Left renal pelvis (tissue), 4 donors: ENCODE results near the gene ZNF519. TPM values are rescaled to one million over a fixed set of nuclear protein-coding genes. Genes with fewer than 3 reads are reported as not detected.
"Not testable (repeated sequence)": the region's sequence is repeated elsewhere in the genome, so short reads cannot be mapped to it uniquely, and the experiment has no call there.

Experiments
- DNase-seq, 4 donors: peaks; one replicate each; pipeline ENCODE4 v3.0.0-alpha.2; 2013; ENCODE audit warnings: low read depth in 4 of 4, low spot score in 3 of 4
- polyA plus RNA-seq, 4 donors: library from polyadenylated mRNA; unstranded; fragments of 120-200 nt; gene quantifications; one replicate each; pipeline ENCODE4 v1.2.1, GENCODE V29; 2013; ENCODE audit not compliant: insufficient read length in 4 of 4

The ZNF519 gene
- 10 to 100 TPM; 10.4 to 15.9 (median 13.5) TPM for polyA plus RNA-seq

DNA sequence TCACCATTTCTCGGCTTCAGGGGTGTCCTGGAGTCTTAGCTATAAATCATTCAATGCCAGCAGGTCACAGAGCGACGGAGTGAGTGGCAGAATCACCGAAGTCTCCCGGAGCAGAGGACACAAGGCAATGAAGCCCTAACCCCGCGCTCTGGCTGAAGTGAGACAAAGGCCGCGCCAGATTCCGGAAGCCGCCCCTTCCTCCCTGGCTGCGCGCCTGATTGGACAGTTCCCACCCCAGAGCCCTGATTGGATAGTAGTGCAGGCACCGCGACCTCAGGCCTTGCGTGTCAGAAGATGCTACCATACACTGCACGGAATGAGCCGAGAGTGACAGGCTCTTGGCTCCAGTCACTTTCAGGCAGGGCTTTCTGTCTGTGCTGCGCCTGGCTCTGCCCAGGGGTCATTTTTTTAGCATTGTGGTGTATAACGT, at the start of gene ZNF519:
TSS of gene ZNF519 (minus strand) at position 165 of the 430 bp plus-strand sequence. CDS start at position 7, 158 bp downstream.
- peak; percentile 75 to 85 (median 80) for DNase-seq

DNA sequence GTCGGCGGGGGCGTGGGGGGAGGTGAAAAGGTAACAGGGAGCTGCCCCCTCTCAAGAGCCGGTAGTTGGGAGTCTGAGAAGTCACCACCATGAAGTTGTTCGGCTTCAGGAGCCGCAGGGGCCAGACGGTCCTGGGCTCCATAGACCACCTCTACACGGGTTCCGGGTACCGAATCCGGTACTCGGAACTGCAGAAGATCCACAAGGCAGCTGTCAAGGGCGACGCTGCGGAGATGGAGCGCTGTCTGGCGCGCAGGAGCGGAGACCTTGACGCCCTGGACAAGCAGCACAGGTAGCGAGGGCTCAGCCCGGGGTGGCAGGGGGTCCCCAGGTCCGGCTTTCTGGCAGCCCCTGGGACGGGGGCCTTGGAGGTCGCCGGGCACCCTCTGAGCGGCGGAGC, 47.1 kb upstream of the ZNF519 start:
- no peak for DNase-seq

GRCh38 chr18:14178321-14179196, 46.3 kb upstream of the ZNF519 start:
- peak; percentile 8 to 47 (median 38) for DNase-seq

DNA sequence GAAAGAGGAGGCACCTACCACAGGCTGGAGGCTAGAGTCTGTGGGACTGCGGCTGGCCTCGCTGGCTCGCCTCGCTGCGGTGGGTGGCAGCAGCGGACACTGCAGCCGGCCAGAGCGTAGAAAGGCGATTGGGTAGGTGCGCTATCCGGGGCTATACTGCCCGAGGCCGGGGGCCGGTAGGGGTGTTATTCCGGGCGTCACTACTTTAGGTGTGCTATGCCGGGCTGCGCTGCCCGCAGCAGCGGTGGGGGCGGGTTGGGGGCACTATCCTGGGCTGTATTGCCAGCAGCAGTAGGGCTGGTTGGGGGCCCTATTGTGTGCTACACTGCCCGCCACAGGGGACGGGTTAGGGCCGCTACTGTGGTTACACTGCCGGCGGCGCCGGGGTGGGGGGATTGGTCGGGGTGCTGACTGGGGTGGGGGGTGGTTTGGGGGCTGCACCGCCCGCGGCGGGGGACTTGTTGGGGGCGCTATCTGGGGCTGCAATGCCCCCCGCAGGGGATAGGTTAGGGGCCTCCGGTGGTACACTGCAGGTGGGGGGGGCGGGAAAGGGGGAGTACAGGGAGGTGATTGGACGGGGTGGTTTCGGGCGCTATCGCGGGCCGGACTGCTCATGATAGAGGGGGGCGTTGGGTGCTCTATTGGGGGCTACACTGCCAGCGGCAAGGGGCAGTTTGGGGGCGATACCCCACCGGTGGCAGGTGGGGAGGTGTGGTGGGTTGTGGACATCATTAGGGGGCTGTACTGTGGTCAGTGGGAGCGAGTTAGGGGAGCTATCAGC, 45.5 kb upstream of the ZNF519 start:
- not testable (repeated sequence) for DNase-seq

- DNase-seq: not testable (repeated sequence)
These were observed 43.2 kb upstream of the ZNF519 start for GRCh38 chr18:14175404-14175803.

- DNase-seq: no peak
These were observed 42.5 kb upstream of the ZNF519 start for GRCh38 chr18:14174706-14175085.

DNA sequence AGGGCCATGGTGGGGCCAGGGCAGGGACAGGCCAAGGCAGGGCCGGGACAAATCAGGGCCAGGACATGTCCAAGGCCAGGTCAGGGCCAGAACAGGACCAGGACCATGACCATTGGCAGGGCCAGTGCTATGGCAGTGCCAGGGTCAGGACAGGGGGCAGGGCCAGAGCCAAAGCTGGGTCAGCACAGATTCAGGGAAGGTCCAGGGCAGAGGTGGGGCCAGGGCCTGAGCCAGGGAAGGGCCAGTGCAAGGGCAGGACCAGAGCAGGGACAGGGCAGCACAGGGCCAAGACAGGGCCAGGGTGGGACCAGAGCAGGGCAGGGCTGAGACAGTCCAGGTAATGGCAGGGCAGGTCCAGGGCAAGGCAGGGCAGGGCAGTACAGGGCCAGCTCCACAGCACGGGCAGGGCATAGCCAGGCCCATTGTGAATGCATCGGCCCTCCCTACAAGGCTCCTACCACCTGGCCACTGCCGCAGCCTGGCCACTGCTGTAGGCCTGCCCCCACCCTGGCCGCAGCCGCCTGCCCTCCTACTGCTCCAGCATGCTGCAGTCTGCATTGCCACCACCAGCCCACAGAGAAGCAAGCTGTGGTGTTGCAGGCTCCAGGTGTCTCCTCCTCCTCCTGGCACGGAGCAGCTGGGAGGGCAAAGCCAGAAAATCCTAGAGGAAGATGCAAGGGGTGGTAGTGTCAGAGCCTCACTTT, 41.9 kb upstream of the ZNF519 start:
- not testable (repeated sequence) for DNase-seq

- not testable (repeated sequence) for DNase-seq
These were observed 41.1 kb upstream of the ZNF519 start for GRCh38 chr18:14173116-14173951.

GRCh38 chr18:14172142-14173115, 40.2 kb upstream of the ZNF519 start:
- DNase-seq: not testable (repeated sequence)

DNA sequence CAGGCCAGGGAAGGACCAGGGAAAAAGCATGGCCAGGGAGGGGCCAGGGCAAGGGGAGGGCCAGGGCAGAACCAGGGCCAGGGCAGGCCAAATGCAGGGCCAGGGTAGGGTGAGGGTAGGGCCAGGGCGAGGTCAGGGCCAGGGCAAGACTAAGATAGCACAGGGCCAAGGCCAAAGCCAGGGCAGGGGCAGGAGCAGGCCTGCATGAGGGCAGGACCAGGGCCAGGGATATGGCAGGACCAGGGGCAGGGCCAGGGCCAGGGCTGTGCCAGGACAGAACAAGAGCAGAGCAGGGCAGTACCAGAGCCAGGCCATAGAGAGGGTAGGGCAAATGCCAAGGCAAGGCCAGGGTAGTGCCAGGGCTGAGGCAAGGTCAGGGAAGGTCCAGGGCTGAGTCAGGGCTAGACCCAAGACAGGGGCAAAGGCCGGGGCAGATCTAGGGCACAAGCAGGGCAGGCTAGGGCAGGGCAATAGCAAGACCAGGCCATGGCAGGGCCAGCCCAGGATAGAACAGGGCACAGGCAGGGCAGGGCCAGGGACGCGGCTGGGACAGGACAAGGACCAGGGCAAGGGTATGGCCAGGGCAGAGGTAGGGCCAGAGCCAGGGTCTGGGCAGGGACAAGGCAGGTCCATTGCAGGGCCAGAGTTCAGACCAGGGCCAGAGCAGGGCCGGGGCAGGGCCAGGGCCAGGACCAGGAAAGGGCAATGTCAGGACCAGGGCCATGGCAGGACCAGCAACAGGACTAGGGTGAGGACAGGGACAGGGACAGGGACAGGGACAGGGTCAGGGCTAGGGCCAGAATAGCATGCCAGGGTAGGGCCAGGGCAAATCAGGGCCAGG, 39.3 kb upstream of the ZNF519 start:
- not testable (repeated sequence) for DNase-seq

- not testable (repeated sequence) for DNase-seq
These were observed 38.3 kb upstream of the ZNF519 start for GRCh38 chr18:14170367-14171036.

GRCh38 chr18:14162915-14163314, 30.7 kb upstream of the ZNF519 start:
- not testable (repeated sequence) for DNase-seq

DNA sequence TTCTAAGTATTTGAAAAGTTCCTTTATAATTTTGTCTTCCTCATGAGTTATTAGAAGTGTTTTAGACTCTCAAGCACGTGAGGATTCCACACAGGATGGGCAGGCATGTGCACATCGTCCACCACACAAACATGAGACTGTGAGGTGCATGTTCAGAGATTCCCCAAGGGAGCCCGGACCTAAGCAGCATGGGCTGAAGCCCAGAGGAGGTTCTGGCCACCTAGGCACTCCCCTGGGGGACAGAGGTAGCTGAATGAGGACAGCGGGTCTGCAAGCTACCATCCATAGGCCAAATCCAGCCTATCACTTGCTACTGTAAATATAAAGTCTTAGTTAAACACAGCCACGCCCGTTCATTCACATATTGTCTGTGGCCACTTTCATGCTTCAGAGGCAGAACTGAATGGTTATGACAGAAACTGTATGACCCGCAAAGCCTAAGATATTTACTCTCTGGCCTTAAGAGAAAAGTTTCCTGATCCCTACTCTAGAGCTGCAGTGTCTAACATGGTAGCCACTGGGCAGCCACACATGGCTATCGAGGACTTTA, 19.4 kb upstream of the ZNF519 start:
- DNase-seq: not testable (repeated sequence)

DNA sequence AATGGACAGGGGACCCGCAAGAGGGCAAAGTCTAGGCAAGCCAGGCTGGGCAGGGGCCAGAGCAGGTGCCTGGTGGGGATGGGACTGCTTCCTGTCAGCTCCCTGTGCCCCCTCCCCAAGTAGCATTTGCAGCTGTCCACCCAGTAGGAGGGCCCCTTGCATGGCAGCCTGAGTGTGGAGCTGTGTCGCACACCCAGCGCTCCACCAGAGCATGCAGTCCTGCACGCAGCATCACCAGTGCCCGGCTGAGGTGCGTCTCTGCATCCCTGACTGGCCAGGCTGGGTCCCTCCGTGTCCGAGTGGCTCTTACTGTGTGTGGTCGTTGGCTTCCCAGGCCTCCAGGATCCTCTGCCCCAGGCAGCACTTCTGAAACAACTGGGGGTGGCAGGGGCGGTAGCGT, 18.5 kb upstream of the ZNF519 start:
- DNase-seq: not testable (repeated sequence)

GRCh38 chr18:14149916-14150420, 17.7 kb upstream of the ZNF519 start:
- not testable (repeated sequence) for DNase-seq

- DNase-seq: not testable (repeated sequence)
These were observed 17.1 kb upstream of the ZNF519 start for GRCh38 chr18:14149121-14149850.
